GM19043 (cell line): ENCODE data around the gene XRRA1.
"Not testable (repeated sequence)": the region's sequence is repeated elsewhere in the genome, so short reads cannot be mapped to it uniquely, and the experiment has no call there.

Source experiments
- ATAC-seq: cut with Tn5 transposase; IDR thresholded peaks from one replicate; pipeline ENCODE4 v1.9.1; 2021; ENCODE audit warnings: low read depth; ENCODE audit not compliant: unreplicated experiment

XRRA1 gene

GRCh38 chr11:74839971-74840370, 108.9 kb downstream of the XRRA1 start:
- ATAC-seq, result no peak

DNA sequence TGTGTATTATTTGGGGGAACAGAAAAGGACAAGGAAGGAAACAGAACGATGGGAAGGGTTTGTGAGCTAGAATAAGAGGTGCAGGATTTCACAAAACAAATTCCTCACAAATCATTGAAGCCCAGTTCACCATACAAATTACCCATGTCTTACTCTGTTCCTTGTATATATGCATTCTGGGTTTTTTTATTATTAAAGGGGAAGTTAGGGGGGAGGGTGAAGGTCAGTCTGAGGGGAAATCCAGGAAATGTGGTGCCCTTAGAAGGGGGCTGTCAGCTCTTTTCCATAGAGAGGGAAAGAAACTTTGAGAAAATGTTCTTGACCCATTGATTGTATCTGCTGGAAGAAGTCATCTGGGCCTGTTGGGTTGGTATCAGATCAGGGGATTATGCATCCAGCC, 109.4 kb downstream of the XRRA1 start:
- no peak for ATAC-seq

GRCh38 chr11:74838188-74838587, 110.7 kb downstream of the XRRA1 start:
- no peak for ATAC-seq

DNA sequence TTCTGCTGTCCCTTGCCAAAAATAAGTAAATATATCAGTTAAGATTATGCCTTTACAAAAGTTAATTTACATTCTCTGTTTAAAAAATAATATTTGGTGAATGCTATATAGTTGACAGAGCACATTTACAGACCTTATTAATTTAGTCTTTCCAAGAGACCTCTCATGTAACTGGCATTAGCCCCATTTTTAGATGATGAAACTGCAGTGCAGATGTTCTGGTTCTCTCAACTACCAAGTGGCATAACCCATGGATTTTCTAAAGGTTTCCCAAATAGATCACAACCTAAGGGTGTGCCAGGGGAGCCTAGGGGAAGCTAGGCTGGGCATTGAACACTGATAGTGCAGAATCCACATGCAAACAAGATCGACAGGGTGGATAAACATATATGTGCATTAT, 111.7 kb downstream of the XRRA1 start:
- no peak for ATAC-seq

DNA sequence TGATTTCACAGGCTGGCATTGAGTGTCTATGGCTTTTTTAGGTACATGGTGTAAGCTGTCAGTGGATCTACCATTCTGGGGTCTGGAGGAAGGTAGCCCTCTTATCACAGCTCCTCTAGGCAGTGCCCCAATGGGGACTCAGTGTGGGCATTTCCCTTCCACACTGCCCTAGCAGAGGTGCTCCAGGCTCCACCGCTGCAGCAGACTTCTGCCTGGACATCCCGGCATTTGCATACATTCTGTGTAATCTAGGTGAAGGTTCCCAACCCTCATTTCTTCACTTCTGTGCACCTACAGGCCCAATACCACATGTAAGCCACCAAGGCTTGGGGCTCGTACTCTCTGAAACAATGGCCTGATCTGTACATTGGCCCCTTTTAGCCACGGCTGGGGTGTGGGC, 122.0 kb downstream of the XRRA1 start:
- no peak for ATAC-seq

DNA sequence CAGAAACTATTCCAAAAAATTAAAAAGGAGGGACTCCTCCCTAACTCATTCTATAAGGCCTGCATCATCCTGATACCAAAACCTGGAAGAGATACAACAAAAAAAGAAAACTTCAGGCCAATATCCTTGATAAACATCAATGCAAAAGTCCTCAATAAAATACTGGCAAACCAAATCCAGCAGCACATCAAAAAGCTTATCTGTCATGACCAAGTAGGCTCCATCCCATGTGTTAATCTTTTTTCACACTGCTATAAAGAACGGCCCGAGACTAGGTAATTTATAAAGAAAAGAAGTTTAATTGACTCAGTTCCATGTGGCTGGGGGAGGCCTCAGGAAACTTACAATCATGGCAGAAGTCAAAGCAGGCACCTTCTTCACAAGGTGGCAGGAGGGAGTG, 123.3 kb downstream of the XRRA1 start:
- not testable (repeated sequence) for ATAC-seq

- no peak for ATAC-seq
Observed at GRCh38 chr11:74824285-74824982, 124.5 kb downstream of the XRRA1 start.

DNA sequence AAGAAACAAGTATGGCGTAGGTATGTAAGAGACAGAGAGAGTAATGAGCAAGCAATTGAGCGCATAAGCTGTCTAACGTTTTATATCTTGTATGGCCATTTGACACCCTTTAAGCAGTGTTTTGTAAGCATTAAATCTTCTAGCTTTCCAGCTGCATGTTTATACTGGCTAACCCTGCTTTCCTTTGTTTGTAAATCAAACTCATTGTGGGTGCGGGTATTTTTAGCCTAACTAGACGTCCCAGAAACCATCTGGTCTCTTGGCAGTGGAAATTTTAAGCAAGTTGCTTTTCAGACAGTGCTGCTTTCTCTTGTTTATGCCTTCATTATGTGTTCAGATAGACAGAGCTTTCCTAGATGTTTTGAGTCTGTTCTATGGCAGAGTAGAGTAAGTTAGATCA, 126.7 kb downstream of the XRRA1 start:
- ATAC-seq, result no peak

DNA sequence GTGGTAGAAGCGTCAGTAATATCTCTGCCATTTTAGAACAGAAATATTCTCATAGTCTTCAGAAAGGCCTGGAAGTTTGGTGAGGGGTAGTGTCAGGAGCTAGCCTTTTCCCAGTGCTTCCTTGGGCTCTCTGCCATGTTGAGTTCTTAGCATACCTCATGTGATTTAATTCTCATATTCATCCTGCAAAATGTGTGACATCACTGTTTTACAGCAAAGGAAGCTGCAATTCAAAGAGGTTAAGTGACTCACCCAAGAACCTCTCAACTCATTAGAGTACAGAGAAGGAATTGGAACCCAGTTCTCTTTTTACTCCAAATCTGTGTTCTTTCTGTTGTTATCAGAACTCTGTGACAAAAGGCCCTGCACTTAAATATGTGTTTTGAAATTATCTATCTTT, 128.1 kb downstream of the XRRA1 start:
- no peak for ATAC-seq

- no peak for ATAC-seq
Observed at GRCh38 chr11:74819400-74819799, 129.5 kb downstream of the XRRA1 start.

DNA sequence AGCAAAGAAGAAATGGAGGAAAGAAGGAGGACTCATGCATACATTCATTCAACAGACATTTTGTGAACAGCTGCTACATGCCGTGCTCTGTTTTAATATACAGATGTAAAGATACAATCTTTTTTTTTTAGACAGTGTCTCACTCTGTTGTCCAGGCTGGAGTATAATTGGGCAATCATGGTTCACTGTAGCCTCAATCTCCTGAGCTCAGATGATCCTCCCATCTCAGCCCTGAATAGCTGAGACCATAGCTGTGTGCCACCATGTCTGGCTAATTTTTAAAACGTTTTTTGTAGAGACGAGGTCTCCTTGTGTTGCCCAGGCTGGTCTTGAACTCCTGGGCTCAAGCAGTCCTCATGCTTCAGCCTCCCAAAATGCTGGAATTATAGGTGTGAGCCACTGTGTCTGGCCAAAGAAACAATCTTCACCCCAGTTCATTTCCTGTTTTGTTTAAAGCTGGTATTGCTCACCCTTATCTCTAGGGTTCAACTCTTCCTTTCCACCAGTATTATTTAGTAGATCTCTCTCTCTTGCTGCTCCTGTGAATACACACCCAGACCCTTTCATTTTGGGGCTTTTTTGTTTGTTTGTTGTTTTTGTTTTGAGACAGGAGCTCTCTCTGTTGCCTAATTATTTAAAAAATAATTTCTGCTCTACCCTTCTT, 130.5 kb downstream of the XRRA1 start:
- ATAC-seq, result no peak

GRCh38 chr11:74816664-74817063, 132.2 kb downstream of the XRRA1 start:
- ATAC-seq, result no peak

GRCh38 chr11:74815966-74816365, 132.9 kb downstream of the XRRA1 start:
- ATAC-seq, result no peak

- ATAC-seq, result no peak
Observed at GRCh38 chr11:74809801-74810200, 139.1 kb downstream of the XRRA1 start.

GRCh38 chr11:74806267-74806666, 142.6 kb downstream of the XRRA1 start:
- ATAC-seq, result no peak

- no peak for ATAC-seq
Observed at GRCh38 chr11:74791333-74792100, 157.4 kb downstream of the XRRA1 start.
